Activated CD8-positive, alpha-beta memory T cell treated with anti-CD3 and anti-CD28 coated beads, Interleukin-2, amount 10 ng/mL, durations not matched to agents 7 days and 5 days (primary cell): Measurements from ENCODE around the gene RMI2. TPM values are rescaled to one million over a fixed set of nuclear protein-coding genes. Genes with fewer than 3 reads are reported as not detected.
"Not testable (repeated sequence)": the region's sequence is repeated elsewhere in the genome, so short reads cannot be mapped to it uniquely, and the experiment has no call there.

ENCODE experiments used
- ATAC-seq: fragments of 150-1000 bp; cut with Tn5 transposase; one replicate; pipeline ENCODE4 v1.10.0; 2021; ENCODE audit warnings: moderate library complexity
- CTCF ChIA-PET: fragments of 350-600 bp; sonication (Branson Sonifier 250); formaldehyde crosslinking; loops from one replicate; lab custom pipeline; 2021; ENCODE audit warnings: antibody characterized with exemption; lab: Charles Lee
- DNase-seq: peaks from one replicate; pipeline ENCODE4 v3.0.0-alpha.2; 2020
- H3K27ac Mint-ChIP-seq: one replicate; pipeline ENCODE4 v1.8.0; 2021; ENCODE audit warnings: mild to moderate bottlenecking, mixed read lengths
- H3K27me3 Mint-ChIP-seq: one replicate; pipeline ENCODE4 v1.8.0; 2021; ENCODE audit warnings: mixed read lengths
- H3K36me3 Mint-ChIP-seq: one replicate; pipeline ENCODE4 v1.8.0; 2021; ENCODE audit warnings: mild to moderate bottlenecking, mixed read lengths
- H3K4me1 Mint-ChIP-seq: one replicate; pipeline ENCODE4 v1.8.0; 2021; ENCODE audit warnings: mixed read lengths
- H3K4me3 Mint-ChIP-seq: one replicate; pipeline ENCODE4 v1.8.0; 2021; ENCODE audit warnings: mild to moderate bottlenecking, moderate library complexity, mixed read lengths
- H3K9me3 Mint-ChIP-seq: one replicate; pipeline ENCODE4 v1.8.0; 2022; ENCODE audit warnings: low read depth, mixed read lengths
- total RNA-seq, 2 experiments: library from RNA; stranded (reverse); gene quantifications; one replicate each; pipeline ENCODE4 v1.2.3, GENCODE V29; 2021

Gene RMI2
- total RNA-seq, 2 experiments from 2014 or later = 65.9 to 70.4 TPM

DNA sequence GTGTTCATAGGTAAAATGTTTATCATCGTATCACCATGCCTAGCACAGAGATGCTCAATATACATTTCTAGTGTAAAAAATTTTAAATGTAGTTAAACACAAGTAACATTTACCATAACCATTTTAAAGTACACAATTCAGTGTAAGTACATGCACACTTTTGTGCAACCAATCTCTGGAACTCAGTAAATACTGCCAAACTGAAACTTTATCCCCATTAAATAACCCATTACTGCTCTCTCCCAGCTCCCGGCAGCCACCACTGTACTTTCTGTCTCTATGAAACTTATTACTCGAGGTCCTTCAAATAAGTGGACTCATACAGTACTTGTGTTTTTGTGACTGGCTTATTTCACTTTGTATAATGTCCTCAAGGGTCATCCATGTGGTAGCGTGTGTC is 29.0 kb downstream of the RMI2 start:
- no peak overlapping the region for H3K27ac Mint-ChIP-seq
- H3K27me3 Mint-ChIP-seq = no peaks in the 10 kb centered on the region
- H3K36me3 Mint-ChIP-seq = peaks cover 6% of the 10 kb centered on the region
- H3K4me3 Mint-ChIP-seq = no peak overlapping the region
- CTCF ChIA-PET = interaction anchor here (1.6 to 3.1 kb wide), 3 partner anchors 20 to 117 kb away, joined by 6 to 21 read pairs (median 12); partner anchors contain the start of gene SOCS1
- H3K4me1 Mint-ChIP-seq = peaks cover 12% of the 10 kb centered on the region
- DNase-seq (no peak), ATAC-seq (no peak)
- H3K9me3 Mint-ChIP-seq = peaks cover 2% of the 10 kb centered on the region

- DNase-seq (no peak), ATAC-seq (no peak)
These were observed 31.9 kb downstream of the RMI2 start for GRCh38 chr16:11377154-11377553.

DNA sequence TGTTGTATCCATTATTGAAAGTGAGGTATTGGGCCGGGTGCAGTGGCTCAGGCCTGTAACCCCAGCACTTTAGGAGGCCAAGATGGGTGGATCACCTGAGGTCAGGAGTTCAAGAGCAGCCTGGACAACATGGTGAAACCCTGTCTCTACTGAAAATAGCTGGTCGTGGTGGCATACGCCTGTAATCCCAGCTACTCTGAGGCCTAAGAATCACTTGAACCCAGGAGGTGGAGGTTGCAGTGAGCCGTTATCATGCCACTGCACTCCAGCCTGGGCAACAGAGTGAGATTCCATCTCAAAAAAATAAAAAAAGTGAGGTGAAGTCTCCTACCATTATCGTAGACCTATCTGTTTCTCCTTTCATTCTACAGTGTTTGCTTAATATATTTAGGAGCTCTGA is 33.7 kb downstream of the RMI2 start:
- peak overlapping the region; percentile 60 for H3K4me3 Mint-ChIP-seq
- not testable (repeated sequence) for H3K36me3 Mint-ChIP-seq, ATAC-seq, DNase-seq, H3K9me3 Mint-ChIP-seq, H3K27me3 Mint-ChIP-seq
- CTCF ChIA-PET = interaction anchor here (0.7 to 2.0 kb wide), 10 partner anchors 9 to 425 kb away, joined by 3 to 8 read pairs (median 4); no protein-coding TSS in a partner anchor
- peaks cover 17% of the 10 kb centered on the region for H3K4me1 Mint-ChIP-seq
- peak overlapping the region; percentile 81 for H3K27ac Mint-ChIP-seq

More at GRCh38 chr16:11377154-11377553, 31.9 kb downstream of the RMI2 start:
- H3K4me3 Mint-ChIP-seq = no peak overlapping the region
- H3K27me3 Mint-ChIP-seq = no peaks in the 10 kb centered on the region
- H3K27ac Mint-ChIP-seq = no peak overlapping the region
- H3K4me1 Mint-ChIP-seq = peaks cover 17% of the 10 kb centered on the region
- peaks cover 6% of the 10 kb centered on the region for H3K36me3 Mint-ChIP-seq
- CTCF ChIA-PET = interaction anchor here (1.4 kb wide), 1 partner anchor 11 kb away, joined by 3 read pairs; no protein-coding TSS in a partner anchor
- H3K9me3 Mint-ChIP-seq = peaks cover 2% of the 10 kb centered on the region

GRCh38 chr16:11379420-11379819 is 34.2 kb downstream of the RMI2 start:
- peak overlapping the region; percentile 60 for H3K4me3 Mint-ChIP-seq
- H3K27ac Mint-ChIP-seq = peak overlapping the region; percentile 81
- CTCF ChIA-PET = interaction anchor here (0.7 to 2.0 kb wide), 11 partner anchors 8 to 425 kb away, joined by 3 to 8 read pairs (median 4); no protein-coding TSS in a partner anchor
- ATAC-seq (peak; percentile 86), DNase-seq (peak; percentile 81)
- no peaks in the 10 kb centered on the region for H3K27me3 Mint-ChIP-seq
- H3K36me3 Mint-ChIP-seq = peaks cover 6% of the 10 kb centered on the region
- peaks cover 2% of the 10 kb centered on the region for H3K9me3 Mint-ChIP-seq
- peaks cover 17% of the 10 kb centered on the region for H3K4me1 Mint-ChIP-seq

DNA sequence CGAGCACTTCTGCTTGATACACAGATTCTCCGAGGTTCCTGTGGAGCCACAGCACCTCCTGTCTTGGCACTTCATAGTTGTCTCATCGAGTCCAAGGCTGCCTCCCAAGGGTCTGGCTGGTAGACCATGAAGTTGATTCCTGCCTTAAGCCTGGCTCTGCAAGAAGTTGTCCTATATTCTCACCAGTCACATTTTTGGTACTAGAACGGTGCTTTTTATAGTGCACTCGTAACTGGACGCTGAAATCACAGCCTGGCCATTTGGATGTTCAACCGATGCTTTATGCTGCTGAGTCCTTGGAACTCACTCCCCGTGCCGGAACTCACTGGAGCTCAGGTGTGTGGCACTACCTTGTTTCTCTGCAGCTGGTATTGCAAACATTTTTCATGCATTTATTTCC is 35.6 kb downstream of the RMI2 start:
- Mint-ChIP-seq H3K36me3 (peaks cover 6% of the 10 kb centered on the region), H3K9me3 (peaks cover 2% of the 10 kb centered on the region), H3K27me3 (no peaks in the 10 kb centered on the region), H3K4me3 (no peak overlapping the region), H3K4me1 (peaks cover 17% of the 10 kb centered on the region), H3K27ac (no peak overlapping the region)
- ATAC-seq (no peak), DNase-seq (no peak)
- CTCF ChIA-PET = no interaction called here

DNA sequence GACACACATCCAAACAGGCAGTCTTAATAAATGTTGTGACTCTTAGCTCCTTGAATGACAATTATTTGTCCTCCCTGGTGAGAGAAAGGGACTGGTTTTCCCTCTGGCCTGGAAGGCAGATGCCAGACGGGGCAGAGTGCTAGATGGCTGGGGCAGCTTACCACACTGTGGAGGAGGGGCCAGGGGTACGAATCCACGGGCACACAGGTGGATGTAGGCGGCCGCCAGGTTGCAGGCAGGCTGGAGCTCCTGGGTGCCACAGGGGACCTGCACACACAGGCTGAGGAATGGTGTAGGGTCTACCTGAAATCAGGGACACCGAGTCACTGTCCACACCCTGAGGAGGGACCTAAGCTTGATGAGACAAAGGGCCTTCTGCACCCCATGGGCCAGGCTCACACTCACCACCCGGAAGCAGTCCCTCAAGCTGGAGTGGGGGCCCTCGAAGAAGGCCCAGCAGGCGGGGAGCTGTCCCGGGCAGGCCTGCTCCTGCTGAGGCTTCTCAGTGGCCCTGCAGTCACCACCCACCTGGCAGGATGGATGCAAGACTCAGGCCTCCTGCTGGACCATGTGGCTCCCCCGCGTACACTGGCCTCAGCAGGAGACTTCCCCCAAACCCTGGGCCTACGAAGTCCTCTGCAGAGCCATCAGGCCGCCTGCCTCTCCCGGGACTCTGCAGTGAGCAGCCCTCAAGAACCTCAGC is 38.4 kb downstream of the RMI2 start:
- ATAC-seq = no peak
- H3K36me3 Mint-ChIP-seq = peaks cover 4% of the 10 kb centered on the region
- no peak for DNase-seq
- peaks cover 1% of the 10 kb centered on the region for H3K9me3 Mint-ChIP-seq
- no peaks in the 10 kb centered on the region for H3K27me3 Mint-ChIP-seq
- H3K27ac Mint-ChIP-seq = no peak overlapping the region
- peaks cover 25% of the 10 kb centered on the region for H3K4me1 Mint-ChIP-seq
- H3K4me3 Mint-ChIP-seq = no peak overlapping the region
- CTCF ChIA-PET = interaction anchor here (0.9 to 6.7 kb wide), 6 partner anchors 12 to 420 kb away, joined by 3 to 38 read pairs (median 6); no protein-coding TSS in a partner anchor

DNA sequence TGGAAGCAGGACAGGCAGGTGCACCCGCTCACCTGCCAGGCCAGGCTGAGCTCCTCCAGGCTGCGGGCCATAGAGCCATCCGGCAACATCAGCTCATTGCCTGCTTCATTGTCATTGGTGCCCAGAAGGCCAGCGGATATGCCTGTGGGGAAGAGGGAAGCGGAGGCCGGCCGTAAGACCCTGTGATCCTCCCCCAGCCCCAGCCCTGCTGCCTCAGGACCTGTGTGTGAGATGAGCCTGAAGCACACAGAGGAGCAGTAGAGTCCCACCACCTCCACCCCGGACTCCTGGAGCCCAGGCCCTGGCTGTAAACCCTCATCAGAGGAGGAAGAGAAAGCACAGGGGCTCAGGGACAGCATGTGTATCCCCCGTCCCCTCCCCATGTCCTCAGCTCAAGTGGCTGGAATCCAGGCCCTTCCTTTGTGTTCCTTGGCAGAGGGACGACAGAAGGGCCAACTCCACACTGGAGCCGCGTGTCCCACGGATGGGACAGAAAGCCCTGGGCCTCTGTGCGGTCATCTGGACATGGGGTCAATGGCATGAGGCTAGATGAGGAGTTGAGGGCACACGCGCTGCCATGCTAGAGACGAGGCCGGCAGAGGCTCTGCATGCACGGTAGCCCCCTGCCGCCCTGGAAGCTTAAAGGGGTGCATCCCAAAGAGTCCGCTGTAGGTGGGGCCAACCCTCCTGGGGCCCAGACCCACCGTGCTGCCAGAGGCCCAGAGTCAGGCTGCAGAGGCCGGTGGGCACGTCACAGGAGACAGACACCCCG is 39.1 kb downstream of the RMI2 start:
- CTCF ChIA-PET = interaction anchor here (2.0 to 6.7 kb wide), 3 partner anchors 13 to 421 kb away, joined by 6 to 38 read pairs (median 29); no protein-coding TSS in a partner anchor

DNA sequence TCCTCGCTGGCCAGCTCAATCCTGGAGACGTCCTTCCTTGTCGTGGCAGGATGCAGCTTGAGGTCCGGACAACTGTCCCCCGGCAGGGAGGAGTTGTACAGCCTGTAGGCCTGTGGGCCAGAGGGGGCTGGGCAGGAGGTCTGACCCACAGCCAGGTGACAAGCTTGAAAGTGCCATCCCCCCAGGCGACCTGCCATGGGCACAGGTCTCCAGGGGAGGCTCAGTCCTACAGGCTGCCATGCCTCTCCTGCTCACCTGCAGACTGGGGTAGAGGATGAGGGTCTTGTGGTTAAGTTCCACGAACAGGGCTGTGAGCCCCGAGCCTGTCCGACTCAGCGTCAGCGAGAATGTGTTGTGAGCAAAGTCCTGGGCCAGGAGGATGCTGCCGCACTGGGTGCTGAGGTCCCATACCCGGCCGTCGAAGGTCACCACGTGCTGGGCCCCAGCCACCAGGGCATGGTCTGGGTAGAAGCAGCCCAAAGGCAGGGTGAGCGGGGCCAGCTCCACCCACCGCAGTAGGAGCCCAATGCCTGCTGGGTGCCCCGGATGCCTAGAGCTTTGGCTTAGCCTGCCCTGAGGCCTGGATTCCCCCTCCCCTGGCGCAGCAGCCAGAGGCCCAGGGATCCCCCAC is 39.8 kb downstream of the RMI2 start:
- DNase-seq (no peak), ATAC-seq (no peak)
- CTCF ChIA-PET = interaction anchor here (1.5 to 6.7 kb wide), 4 partner anchors 12 to 421 kb away, joined by 6 to 38 read pairs (median 18); no protein-coding TSS in a partner anchor
- no peaks in the 10 kb centered on the region for H3K9me3 Mint-ChIP-seq
- peaks cover 22% of the 10 kb centered on the region for H3K4me1 Mint-ChIP-seq
- H3K27me3 Mint-ChIP-seq = no peaks in the 10 kb centered on the region
- no peak overlapping the region for H3K4me3 Mint-ChIP-seq
- H3K27ac Mint-ChIP-seq = no peak overlapping the region
- H3K36me3 Mint-ChIP-seq = no peaks in the 10 kb centered on the region

More for the DNA sequence above, 39.1 kb downstream of the RMI2 start:
- Mint-ChIP-seq H3K4me1 (peaks cover 24% of the 10 kb centered on the region), H3K4me3 (no peak overlapping the region), H3K9me3 (no peaks in the 10 kb centered on the region), H3K27ac (no peak overlapping the region), H3K27me3 (no peaks in the 10 kb centered on the region), H3K36me3 (no peaks in the 10 kb centered on the region)
- DNase-seq = no peak
- ATAC-seq = no peak

DNA sequence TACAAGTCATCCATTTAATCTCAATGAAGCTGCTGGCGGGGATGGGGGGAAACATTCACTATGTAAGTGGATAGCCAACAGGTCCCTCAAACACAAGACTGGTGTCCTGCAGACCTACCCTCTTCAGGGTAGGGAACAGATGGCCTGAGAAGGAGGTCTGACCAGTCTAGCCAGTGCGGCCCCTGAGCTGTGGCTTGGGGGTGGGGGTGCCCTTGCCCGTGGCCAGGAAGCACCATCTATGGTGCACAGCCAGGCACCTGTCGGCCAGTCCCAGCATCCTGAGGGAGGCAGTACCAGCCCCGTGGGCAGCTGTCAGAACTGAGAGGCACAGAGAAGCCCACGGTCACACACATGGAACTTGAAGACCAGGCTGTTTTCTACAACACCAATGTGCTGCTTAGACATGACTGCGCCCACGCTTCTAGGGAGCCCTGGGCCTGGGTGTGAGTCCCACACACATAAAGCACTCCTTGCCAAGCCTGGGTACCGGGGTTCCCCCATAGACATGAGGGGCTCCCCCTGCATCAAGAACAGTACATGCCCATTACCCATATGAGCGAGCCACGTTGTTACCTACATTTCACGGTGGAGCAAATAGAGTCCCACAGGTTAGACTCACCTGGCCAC is 40.9 kb downstream of the RMI2 start:
- H3K4me3 Mint-ChIP-seq = no peak overlapping the region
- DNase-seq (no peak), ATAC-seq (no peak)
- H3K36me3 Mint-ChIP-seq = no peaks in the 10 kb centered on the region
- H3K27ac Mint-ChIP-seq = no peak overlapping the region
- peaks cover 19% of the 10 kb centered on the region for H3K4me1 Mint-ChIP-seq
- no peaks in the 10 kb centered on the region for H3K9me3 Mint-ChIP-seq
- H3K27me3 Mint-ChIP-seq = no peaks in the 10 kb centered on the region
- CTCF ChIA-PET = interaction anchor here (1.2 to 6.7 kb wide), 6 partner anchors 11 to 423 kb away, joined by 3 to 38 read pairs (median 6); no protein-coding TSS in a partner anchor

GRCh38 chr16:11386791-11387546 is 41.7 kb downstream of the RMI2 start:
- Mint-ChIP-seq H3K36me3 (no peaks in the 10 kb centered on the region), H3K27ac (no peak overlapping the region), H3K9me3 (no peaks in the 10 kb centered on the region), H3K27me3 (no peaks in the 10 kb centered on the region), H3K4me1 (peaks cover 19% of the 10 kb centered on the region), H3K4me3 (no peak overlapping the region)
- ATAC-seq (no peak), DNase-seq (no peak)
- CTCF ChIA-PET = interaction anchor here (1.2 to 6.7 kb wide), 7 partner anchors 7 to 424 kb away, joined by 3 to 38 read pairs (median 6); no protein-coding TSS in a partner anchor

DNA sequence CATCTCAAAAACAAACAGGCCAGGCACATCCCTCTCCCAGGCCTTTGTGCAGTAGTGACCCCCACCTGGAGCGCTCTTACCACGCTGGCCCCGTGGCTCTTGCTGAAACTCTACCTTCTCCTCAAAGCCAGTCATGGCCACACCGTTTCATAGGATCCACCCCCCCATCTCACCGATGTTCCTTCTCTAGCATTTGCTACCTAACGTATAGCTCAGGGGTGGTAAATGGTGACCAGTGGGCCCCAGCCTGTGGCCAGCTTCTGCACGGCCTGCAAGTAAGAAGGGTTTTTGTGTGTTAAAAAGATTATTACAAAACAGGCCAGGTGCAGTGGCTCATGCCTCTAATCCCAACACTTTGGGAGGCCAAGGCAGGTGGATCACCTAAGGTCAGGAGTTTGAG is 43.8 kb downstream of the RMI2 start:
- H3K27ac Mint-ChIP-seq = no peak overlapping the region

More for the DNA sequence above, 43.8 kb downstream of the RMI2 start:
- Mint-ChIP-seq H3K9me3 (no peaks in the 10 kb centered on the region), H3K27me3 (no peaks in the 10 kb centered on the region), H3K36me3 (no peaks in the 10 kb centered on the region), H3K4me1 (peaks cover 19% of the 10 kb centered on the region), H3K4me3 (no peak overlapping the region)
- no peak for DNase-seq
- ATAC-seq = no peak
- CTCF ChIA-PET = interaction anchor here (0.7 to 6.7 kb wide), 6 partner anchors 9 to 425 kb away, joined by 3 to 29 read pairs (median 4); no protein-coding TSS in a partner anchor
